NCI-H226 (cell line): ENCODE data around the gene ATOSB.
"Not testable (repeated sequence)": the region's sequence is repeated elsewhere in the genome, so short reads cannot be mapped to it uniquely, and the experiment has no call there.

ENCODE experiments used
- DNase-seq: peaks from one replicate; pipeline ENCODE4 v3.0.0-alpha.2; 2015

Gene ATOSB, protein sequence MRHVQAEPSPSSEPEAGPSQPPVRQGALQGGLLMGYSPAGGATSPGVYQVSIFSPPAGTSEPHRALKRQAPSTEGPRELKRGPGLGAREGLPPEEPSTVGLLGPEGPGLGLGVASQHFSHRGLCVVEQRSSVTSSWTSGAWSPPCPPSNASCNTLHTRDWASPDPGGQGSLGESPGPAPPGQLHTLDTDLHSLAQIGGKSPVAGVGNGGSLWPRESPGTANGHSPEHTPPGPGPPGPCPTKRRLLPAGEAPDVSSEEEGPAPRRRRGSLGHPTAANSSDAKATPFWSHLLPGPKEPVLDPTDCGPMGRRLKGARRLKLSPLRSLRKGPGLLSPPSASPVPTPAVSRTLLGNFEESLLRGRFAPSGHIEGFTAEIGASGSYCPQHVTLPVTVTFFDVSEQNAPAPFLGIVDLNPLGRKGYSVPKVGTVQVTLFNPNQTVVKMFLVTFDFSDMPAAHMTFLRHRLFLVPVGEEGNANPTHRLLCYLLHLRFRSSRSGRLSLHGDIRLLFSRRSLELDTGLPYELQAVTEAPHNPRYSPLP

DNA sequence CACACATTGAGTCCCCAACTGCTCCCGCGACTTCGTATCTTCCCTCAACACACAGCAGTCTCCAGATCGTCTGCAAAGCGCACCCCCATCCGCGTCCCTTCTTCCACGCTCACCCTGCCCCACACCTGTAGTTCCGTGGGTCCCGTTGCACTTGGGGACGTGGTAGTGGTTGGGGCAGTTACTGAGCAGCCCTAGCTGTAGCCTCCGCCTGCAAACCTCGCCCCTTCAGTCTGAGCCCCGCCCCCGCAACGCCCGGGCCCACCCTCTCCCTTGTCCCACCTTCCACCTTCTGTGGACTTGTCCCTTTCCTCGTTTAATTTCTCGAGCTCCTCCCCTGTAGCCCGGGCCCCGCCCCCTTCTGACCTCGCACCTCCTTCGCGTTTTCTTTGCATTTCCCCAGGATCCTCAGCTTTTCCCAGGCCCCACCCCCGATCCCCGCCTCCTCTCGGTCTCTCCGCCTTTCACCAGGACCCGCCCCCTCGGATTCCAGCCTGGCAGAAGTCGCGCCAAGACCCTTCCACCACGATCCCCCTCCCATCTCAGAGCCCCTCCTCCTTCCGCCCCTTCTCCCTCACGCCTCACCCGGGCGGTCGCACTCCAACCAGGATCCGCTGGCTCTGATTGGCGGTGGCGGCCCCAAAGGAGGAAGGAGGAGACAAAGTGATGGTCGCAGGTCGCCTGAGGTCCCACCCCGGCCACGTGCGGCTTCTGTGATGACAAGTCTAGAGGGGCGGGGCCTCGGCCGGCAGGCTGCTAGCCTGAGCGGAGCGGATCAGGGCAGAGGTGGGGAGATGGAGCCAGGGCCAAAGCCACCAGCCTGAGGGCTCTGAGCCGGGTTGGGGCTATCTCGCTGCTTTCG lies at the start of gene ATOSB:
TSS of gene ATOSB (minus strand) at position 183 of the 859 bp plus-strand sequence. CDS start 7,588 bp downstream, outside the sequence.
- DNase-seq = peak; percentile 80

DNA sequence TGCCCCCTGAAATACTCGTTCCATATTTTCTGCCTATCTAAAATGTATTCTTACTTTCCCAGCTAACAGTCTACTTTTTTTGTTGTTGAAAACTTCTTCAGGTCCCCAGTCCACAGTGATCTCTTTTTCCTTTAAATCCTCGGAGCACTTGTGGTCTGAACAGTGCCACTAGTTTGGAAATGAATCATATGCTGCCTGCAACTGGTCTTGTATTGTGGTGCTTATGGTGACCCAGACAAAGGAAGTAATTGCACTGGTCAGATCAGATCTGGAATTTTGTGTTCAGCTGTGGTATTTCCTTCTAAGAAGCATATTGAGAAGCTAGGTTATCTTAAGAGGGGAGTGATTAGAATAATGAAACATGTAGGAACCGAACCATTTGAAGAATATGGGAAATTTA lies 49.0 kb upstream of the ATOSB start:
- no peak for DNase-seq

DNA sequence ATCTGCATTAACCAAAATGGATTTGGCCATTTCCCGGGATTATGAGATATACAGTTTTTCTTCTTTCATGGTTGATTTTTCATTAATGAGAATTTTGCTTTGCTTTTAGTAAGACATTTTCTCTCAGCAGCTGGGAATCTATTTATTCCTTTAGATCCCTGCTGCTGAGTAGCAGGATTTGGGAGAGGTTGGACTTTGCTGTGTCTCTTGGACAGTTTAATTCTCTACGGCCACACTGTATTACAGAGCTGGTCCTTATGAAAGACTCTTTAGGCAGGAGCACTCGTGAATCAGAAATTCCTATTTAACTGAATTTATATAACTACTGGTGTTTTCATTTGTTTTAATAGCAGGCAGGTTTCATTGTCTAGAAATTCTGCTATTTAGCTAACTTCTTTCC lies 47.8 kb upstream of the ATOSB start:
- no peak for DNase-seq

DNA sequence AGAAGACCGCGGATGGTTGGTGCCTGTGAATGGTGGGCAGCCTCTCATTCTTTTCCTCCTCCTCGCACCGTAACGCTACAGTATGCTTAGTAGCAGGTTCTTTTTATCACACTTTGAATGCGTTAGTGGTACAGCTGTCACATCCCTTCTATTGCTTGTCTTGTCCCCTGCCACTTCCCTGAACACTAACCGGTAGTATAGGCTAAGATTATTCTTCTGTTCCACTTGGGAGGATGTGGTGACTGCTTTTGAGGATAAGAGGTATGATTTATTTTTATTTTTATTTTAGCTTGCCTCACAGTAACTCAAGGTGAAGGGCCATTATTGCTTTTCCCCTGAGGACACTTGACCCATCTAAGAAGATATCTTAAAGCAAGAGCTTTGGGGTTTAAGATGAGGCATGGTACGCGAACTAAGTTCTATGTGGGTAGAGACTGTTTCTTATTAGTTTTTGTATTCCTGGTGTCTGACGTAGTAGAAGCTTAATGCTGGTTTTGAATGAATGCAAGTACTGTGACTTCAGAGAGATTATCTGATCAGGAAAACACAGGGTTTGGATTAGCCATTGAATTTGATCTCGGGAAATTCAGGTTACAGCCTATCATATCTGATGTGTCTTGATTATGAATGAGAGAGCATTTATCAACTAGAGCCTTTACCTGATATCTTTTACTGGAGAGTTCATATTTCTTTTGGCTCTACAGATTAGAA lies 47.1 kb upstream of the ATOSB start:
- no peak for DNase-seq

DNA sequence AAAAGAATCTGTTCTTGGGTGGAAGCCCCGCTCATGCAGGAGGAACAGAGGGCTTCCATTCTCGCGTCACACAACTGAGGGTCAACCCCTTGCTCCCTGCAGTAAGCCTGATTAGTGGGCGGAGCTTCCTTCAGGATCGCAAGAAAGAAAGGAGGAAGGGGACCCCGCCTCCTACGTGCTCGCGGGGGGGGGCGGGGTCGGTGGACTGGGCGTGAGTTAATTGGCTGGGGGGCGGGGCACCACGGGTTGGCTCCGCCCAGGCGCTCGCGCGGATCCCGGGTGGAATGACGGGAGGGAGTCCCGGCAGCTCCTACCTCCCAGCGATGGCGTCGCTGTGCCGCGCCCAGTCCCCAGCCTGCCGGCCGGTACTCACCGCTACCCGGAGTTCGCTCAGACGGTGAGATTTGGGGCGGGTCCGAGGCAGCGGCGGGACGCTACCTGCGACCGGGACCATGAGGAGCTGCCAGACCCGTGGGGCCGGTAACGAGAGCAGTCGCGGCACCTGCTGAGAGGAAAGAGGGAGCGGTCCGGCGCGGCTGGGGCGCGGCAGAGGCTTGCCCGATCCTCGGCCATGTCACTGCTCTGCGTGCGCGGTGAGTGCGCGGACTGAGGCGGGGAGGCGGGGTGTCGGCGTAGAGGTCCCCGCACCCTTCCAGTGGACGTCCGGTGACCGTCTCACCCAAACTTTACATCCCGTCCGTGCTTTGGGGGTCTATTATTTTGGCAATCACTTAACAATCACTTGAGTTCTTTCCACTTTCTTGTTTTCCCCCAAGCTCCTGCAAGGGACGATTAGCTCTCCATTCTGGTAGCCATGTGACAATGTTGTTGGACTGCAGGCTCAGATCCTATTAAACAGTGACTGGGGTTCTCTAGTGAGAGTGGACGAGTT lies 46.3 kb upstream of the ATOSB start, which contains the start of gene UNC13B:
TSS of gene UNC13B (plus strand) at position 297 of the 892 bp plus-strand sequence. CDS start at position 572, 275 bp downstream.
- DNase-seq = peak; percentile 42

DNA sequence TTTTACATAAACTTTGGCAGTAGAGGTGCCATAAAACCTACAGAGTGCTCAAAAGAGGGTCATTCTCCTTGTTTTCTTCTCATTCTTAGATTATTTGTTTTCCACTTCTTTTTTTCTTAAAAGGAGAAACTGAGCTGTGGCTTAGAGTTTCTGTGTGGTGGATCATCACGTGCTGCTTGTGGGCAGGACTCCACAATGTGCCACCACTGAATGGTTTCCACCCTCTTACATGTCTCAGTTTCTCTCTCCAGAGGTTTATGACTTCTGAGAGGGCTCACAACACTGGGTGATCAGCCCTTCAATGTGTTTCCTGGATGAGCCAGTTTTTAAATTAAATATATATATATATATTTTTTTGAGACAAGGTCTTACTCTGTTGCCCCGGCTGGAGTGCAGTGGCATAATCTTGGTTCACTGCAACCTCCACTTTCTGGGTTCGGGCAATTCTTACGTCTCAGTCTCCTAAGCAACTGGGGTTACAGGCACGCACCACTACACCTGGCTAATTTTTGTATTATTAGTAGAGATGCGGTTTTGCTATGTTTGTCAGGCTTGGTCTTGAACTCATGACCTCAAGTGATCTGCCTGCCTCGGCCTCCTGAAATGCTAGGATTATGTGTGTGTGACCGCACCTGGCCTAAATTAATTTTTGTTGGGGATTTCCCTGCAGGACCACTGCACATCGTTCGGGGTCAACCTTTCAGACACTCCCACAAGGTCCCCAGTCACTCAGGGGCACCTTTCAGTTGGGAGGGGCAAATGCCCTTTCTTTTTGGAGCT lies 43.0 kb upstream of the ATOSB start:
- no peak for DNase-seq

DNA sequence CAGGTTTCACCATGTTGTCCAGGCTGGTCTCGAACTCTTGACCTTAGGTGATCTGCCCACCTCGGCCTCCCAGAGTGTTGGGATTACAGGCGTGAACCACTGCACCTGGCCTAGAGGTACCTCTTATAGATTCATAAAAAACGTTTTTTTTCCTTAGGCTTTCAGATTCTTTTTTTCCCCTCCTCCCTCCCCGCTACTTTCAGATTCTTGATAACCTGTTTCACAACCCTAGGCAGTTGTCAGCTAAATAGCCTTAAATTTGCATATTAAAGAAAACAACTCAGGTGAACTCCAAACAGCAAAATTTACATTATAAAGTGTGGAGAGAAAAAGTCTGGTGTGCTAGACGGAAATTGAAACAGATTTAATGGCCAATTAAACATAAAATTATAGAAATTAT lies 42.2 kb upstream of the ATOSB start:
- DNase-seq = not testable (repeated sequence)

DNA sequence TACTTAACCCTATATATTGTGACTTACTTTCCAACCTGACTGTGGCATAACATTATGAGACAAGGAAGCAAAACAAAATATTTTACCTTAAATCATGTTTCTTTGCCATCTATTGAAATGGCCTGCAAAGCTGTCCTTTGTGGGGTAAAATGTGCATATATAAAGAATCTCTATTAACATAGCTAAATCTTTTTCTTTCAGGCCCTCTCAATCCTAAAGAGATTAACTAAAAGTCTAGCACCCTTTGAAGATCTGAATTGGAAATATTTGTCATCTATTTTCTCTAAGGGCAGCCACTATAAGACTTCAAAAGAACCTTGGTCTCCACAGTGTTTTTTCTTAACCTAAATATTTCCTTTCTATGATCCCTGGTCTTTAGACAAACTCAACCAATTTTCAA lies 41.1 kb upstream of the ATOSB start:
- no peak for DNase-seq

DNA sequence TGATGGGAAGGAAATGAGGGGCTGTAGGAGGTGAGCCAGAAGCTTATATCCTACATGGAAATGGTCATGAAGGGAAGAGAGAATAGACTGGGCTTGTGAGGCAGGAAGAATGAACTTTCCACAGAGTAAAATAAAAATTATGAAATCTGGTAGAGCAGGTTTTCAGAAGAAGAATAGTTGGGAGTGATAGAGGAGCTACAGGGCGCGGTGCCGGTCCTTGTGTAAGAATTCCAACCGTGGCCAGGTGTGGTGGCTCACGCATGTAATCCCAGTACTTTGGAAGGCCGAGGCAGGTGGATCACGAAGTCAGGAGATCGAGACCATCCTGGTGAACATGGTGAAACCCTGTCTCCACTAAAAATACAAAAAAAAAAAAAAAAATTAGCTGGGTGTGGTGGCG lies 37.3 kb upstream of the ATOSB start:
- DNase-seq = no peak

DNA sequence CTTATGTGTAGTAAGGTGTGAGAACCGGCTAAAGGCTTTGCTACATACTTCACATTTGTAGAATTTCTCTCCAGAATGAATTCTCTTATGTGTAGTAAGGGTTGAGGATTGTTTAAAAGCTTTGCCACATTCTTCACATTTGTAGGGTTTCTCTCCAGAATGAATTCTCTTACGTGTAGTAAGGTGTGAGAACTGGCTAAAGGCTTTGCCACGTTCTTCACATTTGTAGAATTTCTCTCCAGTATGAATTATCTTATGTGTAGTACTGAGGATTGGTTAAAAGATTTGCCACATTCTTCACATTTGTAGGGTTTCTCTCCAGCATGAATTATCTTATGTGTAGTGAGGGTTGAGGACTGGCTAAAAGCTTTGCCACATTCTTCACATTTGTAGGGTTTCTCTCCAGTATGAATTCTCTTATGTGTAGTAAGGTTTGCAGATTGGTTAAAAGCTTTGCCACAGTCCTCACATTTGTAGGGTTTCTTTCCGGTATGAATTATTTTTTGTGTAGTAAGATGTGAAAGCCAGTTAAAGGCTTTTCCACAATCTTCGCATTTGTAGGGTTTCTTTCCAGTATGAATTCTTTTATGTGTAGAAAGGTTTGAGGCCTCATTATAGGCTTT lies 32.4 kb upstream of the ATOSB start:
- not testable (repeated sequence) for DNase-seq

DNA sequence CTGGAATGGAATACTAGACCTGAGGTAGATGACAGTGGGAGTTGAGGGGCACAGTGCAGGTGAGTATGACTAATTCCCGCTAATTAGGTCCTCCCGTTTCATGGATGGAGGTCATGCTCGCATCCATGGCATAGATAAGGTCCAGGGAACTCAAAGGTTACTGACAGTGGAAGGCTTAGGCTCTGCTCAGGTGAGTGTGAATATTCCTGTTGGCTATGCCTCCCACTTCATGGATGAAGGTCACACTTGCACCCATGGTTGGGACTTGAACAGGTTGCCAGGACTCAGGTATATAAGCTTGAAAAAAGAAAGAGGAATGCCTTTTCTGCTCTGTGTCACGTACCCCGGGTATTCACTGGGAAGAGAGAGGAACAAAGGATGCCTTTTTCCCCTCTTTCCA lies 26.4 kb upstream of the ATOSB start:
- no peak for DNase-seq

DNA sequence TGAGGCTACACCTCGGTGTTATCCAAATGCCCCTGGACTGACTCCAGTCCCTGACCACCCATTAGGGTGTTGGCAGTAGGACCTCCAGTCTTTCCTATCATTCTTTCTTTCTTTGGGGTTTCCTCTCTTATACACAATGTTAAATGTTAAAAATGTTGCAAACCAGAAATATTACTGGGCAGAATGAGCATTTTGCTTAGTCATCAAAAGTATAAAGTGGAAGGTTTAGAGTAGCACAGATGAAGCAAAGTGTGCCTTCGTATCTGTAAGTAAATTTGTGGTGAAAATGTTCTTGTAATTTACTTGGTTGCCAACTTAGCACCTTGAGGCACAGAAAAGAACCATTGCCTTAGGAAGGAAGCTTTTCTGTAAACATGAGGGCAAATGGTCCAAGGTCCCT lies 24.4 kb upstream of the ATOSB start:
- DNase-seq = no peak

DNA sequence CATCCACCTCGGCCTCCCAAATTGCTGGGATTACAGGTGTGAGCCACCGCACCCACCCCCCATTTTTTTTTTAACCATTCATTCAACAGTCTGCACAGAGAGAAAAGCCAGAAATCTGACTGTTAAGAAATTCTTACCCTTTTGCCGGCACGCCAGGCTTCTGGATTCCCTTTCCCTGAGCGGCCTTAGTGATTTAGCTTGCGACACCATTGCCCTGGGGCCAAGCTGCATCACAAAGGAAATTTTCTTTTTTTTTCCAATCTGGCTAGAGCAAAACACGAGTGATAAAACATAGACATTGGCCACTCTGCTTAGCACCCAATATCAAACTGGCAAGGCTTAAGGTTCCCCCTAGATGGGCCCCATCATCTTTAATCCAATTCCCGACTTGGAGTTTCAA lies 21.2 kb upstream of the ATOSB start:
- DNase-seq = no peak

DNA sequence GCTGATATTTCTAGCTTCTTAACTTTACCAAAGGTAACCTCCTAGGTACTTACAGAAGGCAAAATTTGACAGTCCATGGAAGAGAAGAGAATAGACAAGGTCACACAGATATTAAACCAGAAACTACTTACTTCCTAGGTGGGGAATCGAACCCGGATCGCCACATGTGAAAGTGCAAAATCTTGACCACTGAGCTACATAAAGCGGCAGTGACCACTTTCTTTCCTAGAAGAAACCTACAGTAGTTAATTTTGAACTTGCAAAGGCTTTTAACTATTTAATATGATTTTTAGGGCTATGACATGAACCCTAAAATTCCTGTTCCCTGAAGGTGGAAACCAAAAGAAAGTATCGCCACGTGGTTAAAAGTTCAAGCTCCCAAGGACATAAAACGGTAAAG lies 20.3 kb upstream of the ATOSB start:
- no peak for DNase-seq

DNA sequence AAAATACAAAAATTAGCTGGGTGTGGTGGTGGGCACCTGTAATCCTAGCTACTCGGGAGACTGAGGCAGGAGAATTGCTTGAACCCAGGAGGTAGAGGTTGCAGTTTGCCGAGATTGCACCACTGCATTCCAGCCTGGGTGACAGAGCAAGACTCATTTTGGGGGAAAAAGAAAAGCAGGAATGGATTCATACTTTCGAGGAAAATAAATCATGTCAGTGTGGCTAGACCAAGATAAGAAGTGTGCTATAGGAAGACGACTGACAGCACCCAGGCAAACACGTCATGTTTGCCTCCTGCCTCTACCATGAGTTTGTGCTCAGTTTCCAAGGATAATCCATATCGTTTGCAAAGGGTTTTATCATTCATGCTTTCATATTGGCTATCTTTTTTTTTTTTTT lies 19.3 kb upstream of the ATOSB start:
- DNase-seq = no peak

DNA sequence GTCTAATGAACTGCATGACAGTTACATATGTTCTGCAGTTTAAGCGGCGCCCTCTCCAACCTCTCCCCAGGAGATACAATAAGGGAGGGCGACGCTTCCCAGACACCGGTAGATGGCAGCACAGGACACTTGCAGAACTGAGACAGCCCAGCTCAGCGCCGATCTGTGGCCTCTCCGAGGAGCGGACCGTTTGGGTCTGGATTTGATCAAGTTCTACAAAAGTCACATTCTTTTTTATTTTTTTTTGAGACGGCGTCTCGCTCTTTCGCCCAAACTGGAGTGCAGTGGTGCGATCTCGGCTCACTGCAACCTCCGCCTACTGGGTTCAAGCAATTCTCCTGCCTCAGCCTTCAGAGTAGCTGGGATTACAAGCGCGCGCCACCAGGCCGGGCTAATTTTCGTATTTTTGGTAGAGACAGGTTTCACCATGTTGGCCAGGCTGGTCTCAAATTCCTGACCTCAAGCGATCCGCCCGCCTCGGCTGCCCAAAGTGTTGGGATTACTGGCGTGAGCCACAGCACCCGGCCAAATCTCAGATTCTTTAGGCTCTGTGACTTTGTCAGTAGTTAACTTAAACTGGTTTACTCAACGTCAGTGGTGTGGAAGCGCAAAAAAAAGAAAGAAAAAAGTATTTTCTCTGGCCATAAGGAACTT lies 1.4 kb upstream of the ATOSB start:
- DNase-seq = peak; percentile 69

DNA sequence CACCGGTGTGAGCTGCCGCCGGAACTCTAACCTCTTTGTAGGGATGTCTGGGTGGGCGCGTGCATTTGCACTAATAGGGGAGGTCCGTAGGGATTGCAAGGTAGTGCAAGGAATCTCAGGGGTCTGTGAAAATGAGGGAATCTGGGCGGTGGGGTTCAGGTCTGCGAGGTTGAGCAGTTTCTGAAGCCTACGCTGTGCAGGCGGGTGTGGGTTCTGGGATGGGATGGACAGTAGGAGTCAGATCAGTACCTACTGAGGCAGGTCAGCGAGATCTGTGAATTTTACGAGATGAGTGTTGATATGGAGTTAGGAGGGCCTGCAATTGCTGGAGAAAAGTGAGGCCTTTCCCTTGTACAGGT lies 856 bp upstream of the ATOSB start:
- no peak for DNase-seq

DNA sequence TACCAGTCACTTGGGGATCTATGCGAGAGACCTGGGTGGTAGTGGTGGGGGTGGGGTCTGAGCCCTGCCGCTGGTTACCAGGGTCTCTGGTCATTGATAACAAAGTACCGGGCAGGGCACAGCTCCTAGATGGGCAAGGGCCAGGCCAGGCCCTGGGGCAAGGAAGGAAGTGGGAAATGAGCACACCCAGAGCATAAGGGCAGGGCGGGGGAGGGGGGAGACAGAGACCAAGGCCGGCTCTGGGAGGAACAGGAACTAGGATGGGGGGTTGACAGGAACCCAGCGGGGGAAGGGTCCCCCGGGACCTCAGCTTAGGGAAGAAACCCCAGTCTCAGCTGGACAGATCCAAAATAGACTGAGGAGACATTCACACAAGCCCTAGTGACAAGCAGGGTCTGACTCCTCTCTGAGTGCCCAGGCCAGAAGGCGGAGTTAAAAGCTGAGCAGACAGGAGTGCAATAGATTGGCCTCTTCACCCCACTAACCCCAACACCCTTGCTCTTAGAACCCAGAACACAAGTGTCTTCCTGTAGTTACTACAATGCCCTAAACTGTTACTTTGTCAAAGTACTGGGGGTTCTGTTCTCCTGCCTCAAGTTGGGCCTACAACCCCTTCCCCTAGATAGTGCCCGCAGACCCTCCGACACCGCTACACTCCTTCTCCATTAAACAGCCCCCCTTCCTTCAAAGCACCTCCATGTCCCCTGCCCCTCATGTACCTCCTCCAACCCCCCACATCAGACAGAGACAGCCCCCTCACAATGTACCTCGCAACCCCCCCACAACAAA lies 628 bp downstream of the ATOSB start:
- peak; percentile 39 for DNase-seq

DNA sequence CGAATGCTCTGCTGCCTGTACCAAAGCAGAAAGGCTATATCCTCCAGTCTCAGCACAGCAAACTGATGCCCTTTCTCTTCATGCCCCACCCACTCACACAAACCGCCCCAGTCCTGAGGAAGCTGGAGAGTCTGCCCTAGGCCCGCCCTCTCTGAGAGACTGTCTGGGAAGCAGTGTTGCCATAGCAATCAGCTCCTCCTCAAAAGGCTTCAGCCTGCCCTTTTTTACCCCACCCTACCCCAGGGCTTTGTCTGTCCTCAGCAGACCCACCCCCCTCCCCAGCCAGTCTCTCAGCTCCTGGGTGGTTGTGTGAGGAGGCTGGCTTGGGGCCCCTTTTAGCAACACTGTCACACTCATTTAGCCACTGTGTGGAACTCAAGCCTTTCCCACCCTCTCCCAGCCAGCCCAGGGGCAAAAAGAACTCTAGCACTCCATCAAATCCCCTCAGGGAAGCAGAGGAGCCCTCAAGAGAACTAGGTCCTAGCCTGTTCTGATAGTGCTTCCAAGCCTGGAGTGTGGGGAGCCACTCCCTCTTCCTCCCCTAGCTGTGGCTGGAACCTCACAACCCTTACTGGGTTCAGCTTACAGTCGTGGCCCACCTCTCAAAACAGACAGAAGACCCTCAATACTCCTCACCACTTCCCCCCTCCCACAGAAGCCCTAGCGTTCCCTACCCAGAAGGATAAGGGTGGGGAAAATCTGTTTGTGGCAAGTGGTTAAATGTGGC lies 1.4 kb downstream of the ATOSB start:
- DNase-seq = peak; percentile 91
